HepG2 (cell line): ENCODE data around the gene KAZN. TPM values are rescaled to one million over a fixed set of nuclear protein-coding genes. Genes with fewer than 3 reads are reported as not detected.

Experiments used
- ATAC-seq: fragments of 200-7000 bp; cut with Tn5 transposase; 3 replicates; pipeline ENCODE4 v1.9.1; 2020; ENCODE audit warnings: mild to moderate bottlenecking, moderate library complexity
- BruUV-seq: library from RNA; stranded (reverse); fragments of 400-500 nt; replicated peaks from 2 replicates; lab custom pipeline; 2021; lab: Mats Ljungman, UMichigan
- CTCF ChIA-PET: fragments of 300-600 bp; formaldehyde crosslinking; extraction: SDS; loops from one replicate; lab custom pipeline; 2021; ENCODE audit warnings: low total read pairs, inconsistent platforms, low intra/inter-chr PET ratio; lab: Yijun Ruan, JAX
- POLR2A ChIA-PET: fragments of 350-600 bp; sonication (Branson Sonifier 250); formaldehyde crosslinking; loops from one replicate; lab custom pipeline; 2020; ENCODE audit warnings: antibody characterized with exemption, inconsistent platforms; lab: Yijun Ruan, JAX
- DNase-seq: peaks from one replicate; pipeline ENCODE4 v3.0.0-alpha.2; 2015; ENCODE audit warnings: low spot score
- FAIRE-seq: peaks from 3 replicates; lab custom pipeline; 2011; peaks lifted over from hg19 to GRCh38; lab: Jason Lieb, UNC
- H2AFZ ChIP-seq: one replicate; pipeline ENCODE4 v1.6.1; 2011; ENCODE audit warnings: low read length, inconsistent platforms
- H3K27ac ChIP-seq: fragments of 300-600 bp; 3 replicates; pipeline ENCODE4 v1.8.0; 2011; ENCODE audit warnings: mixed run types, mild to moderate bottlenecking, mixed read lengths, low read length, inconsistent platforms; ENCODE audit not compliant: insufficient read depth; ENCODE audit errors: extremely low read length
- H3K27me3 ChIP-seq, 2 experiments: fragments of 200-600 bp in 1 of 2; 2 replicates in 1 of 2; 3 replicates in 1 of 2; pipeline versions ENCODE4 v1.6.0 to v1.8.0; 2011; ENCODE audit warnings: low read length in 2 of 2, mild to moderate bottlenecking in 2 of 2, moderate library complexity in 2 of 2, inconsistent platforms in 1 of 2; ENCODE audit not compliant: insufficient read depth in 2 of 2, control insufficient read depth in 1 of 2
- H3K36me3 ChIP-seq, 2 experiments: fragments of 200-600 bp in 1 of 2; replicated peaks in 1 of 2; 2 replicates in 1 of 2; 3 replicates in 1 of 2; pipeline versions ENCODE4 v1.5.1 to v1.8.0; 2011; ENCODE audit warnings: low read length in 2 of 2, inconsistent platforms in 1 of 2; ENCODE audit not compliant: insufficient read depth in 2 of 2, control insufficient read depth in 1 of 2
- H3K4me1 ChIP-seq: 2 replicates; pipeline ENCODE4 v1.5.1; 2012; ENCODE audit warnings: low read length, inconsistent platforms; ENCODE audit not compliant: insufficient read depth
- H3K4me2 ChIP-seq: 2 replicates; pipeline ENCODE4 v1.6.0; 2011; ENCODE audit warnings: low read depth, low read length, inconsistent platforms
- H3K4me3 ChIP-seq, 3 experiments: fragments of 200-600 bp in 1 of 3; sonication (generic), shearing (Covaris generic) in 1 of 3; replicated peaks in 1 of 3; 2 replicates each; pipeline ENCODE4 v1.5.1; 2011 to 2016; ENCODE audit warnings: low read length in 3 of 3, inconsistent platforms in 2 of 3, low read depth in 2 of 3, mild to moderate bottlenecking in 2 of 3, control low read depth in 1 of 3, mixed read lengths in 1 of 3; ENCODE audit not compliant: insufficient read depth in 1 of 3
- H3K79me2 ChIP-seq: one replicate; pipeline ENCODE4 v1.6.1; 2011; ENCODE audit warnings: low read length, inconsistent platforms; ENCODE audit not compliant: insufficient read depth
- H3K9ac ChIP-seq: 2 replicates; pipeline ENCODE4 v1.6.0; 2011; ENCODE audit warnings: mild to moderate bottlenecking, low read depth, low read length, inconsistent platforms; ENCODE audit not compliant: insufficient read depth
- H3K9me3 ChIP-seq: 2 replicates; pipeline ENCODE4 v1.5.1; 2012; ENCODE audit warnings: mild to moderate bottlenecking, low read length
- H4K20me1 ChIP-seq: 2 replicates; pipeline ENCODE4 v1.6.0; 2011; ENCODE audit warnings: inconsistent platforms, mild to moderate bottlenecking, low read length, moderate library complexity; ENCODE audit not compliant: insufficient read depth
- ATF6 ChIP-seq: sonication (generic); formaldehyde crosslinking; conservative IDR thresholded peaks from 2 replicates; pipeline ENCODE4 v1.4.0; 2020; ENCODE audit warnings: missing genetic modification reagents
- ATRX ChIP-seq: sonication (generic); formaldehyde crosslinking; IDR thresholded peaks from 2 replicates; pipeline ENCODE4 v1.4.0; 2020; ENCODE audit warnings: missing genetic modification reagents, borderline replicate concordance
- CENPBD1 ChIP-seq: sonication (generic); formaldehyde crosslinking; IDR thresholded peaks from 2 replicates; pipeline ENCODE4 v1.8.0; 2022; ENCODE audit warnings: missing genetic modification reagents, low read depth, mild to moderate bottlenecking, borderline replicate concordance
- EP300 ChIP-seq, 3 experiments: sonication (generic) in 1 of 3; formaldehyde crosslinking in 1 of 3; IDR thresholded peaks; 2 replicates each; pipeline versions ENCODE4 v1.5.1 to v1.6.1; 2011 to 2020; ENCODE audit warnings: low read depth in 2 of 3, low read length in 2 of 3, borderline replicate concordance in 1 of 3, improper control_type of control experiment in 1 of 3, mild to moderate bottlenecking in 1 of 3, missing genetic modification reagents in 1 of 3, moderate library complexity in 1 of 3
- ETV5 ChIP-seq: IDR thresholded peaks from 2 replicates; pipeline ENCODE4 v1.6.1; 2018; ENCODE audit warnings: missing biosample characterization, missing genetic modification reagents, inconsistent platforms, borderline replicate concordance
- GPN1 ChIP-seq: sonication (generic); formaldehyde crosslinking; IDR thresholded peaks from 2 replicates; pipeline ENCODE4 v1.5.1; 2020; ENCODE audit warnings: missing genetic modification reagents, borderline replicate concordance
- HIC2 ChIP-seq: sonication (generic); formaldehyde crosslinking; IDR thresholded peaks from 2 replicates; pipeline ENCODE4 v1.9.0; 2022; ENCODE audit warnings: low read depth, missing genetic modification reagents
- HNRNPK ChIP-seq: fragments of 200-400 bp; formaldehyde crosslinking; IDR thresholded peaks from 2 replicates; pipeline ENCODE4 v1.6.1; 2018; ENCODE audit warnings: low read length, low read depth, moderate library complexity, mild to moderate bottlenecking; ENCODE audit not compliant: poor library complexity, severe bottlenecking
- HOXA9 ChIP-seq: sonication (generic); formaldehyde crosslinking; IDR thresholded peaks from 2 replicates; pipeline ENCODE4 v1.8.1; 2022; ENCODE audit warnings: missing genetic modification reagents, mild to moderate bottlenecking, moderate library complexity, borderline replicate concordance
- MED13 ChIP-seq: sonication (generic); formaldehyde crosslinking; IDR thresholded peaks from 2 replicates; pipeline ENCODE4 v1.5.0; 2020; ENCODE audit warnings: missing genetic modification reagents
- NR1H2 ChIP-seq: sonication (generic); formaldehyde crosslinking; IDR thresholded peaks from 2 replicates; pipeline ENCODE4 v1.8.1; 2022; ENCODE audit warnings: low read depth, missing genetic modification reagents, borderline replicate concordance
- PLRG1 ChIP-seq: fragments of 450-650 bp; conservative IDR thresholded peaks from 2 replicates; pipeline ENCODE4 v1.6.1; 2016
- STAT5B ChIP-seq: sonication (generic); formaldehyde crosslinking; IDR thresholded peaks from 2 replicates; pipeline ENCODE4 v1.4.0; 2020; ENCODE audit warnings: missing genetic modification reagents
- TFE3 ChIP-seq: IDR thresholded peaks from 2 replicates; pipeline ENCODE4 v1.6.1; 2016
- ZFP62 ChIP-seq: sonication (generic); formaldehyde crosslinking; IDR thresholded peaks from 2 replicates; pipeline ENCODE4 v1.4.0; 2020; ENCODE audit warnings: missing genetic modification reagents
- ZNF879 ChIP-seq: sonication (generic); formaldehyde crosslinking; IDR thresholded peaks from 2 replicates; pipeline ENCODE4 v1.8.1; 2023; ENCODE audit warnings: missing genetic modification reagents
- WGBS: methylation state at CpG from one replicate; pipeline ENCODE4 v1.1.6; 2017; ENCODE audit warnings: low lambda C conversion rate; 5-methylcytosine and 5-hydroxymethylcytosine counted together
- in situ Hi-C: cut with HindIII; loops from 2 replicates; pipeline ENCODE4 v1.10.0; 2017; ENCODE audit warnings: low pct_unique_long_range_greater_than_20kb; ENCODE audit not compliant: extremely low pct_ligation_motif_present
- intact Hi-C: fragments of 100-400 bp; cut with micrococcal nuclease; formaldehyde crosslinking; loops from one replicate; pipeline ENCODE4 v1.10.0; 2022; ENCODE audit not compliant: unreplicated experiment
- polyA plus RNA-seq, 8 experiments: library from polyadenylated mRNA; depleted of rRNA in 3 of 8; stranded (reverse) in 7 of 8; unstranded in 1 of 8; fragments of >200 nt; fragmentation: Illumina TruSeq in 4 of 8; extraction: Trizol in 4 of 8; gene quantifications; 2 replicates each; pipeline versions ENCODE4 v1.2.1 to v1.2.3, GENCODE V29; 2011 to 2016; ENCODE audit warnings: low read depth in 4 of 8, missing spikeins in 1 of 8, mixed read lengths in 1 of 8; ENCODE audit not compliant: insufficient read depth in 1 of 8
- total RNA-seq, 5 experiments: library from RNA; depleted of rRNA; stranded (reverse); fragments of >200 nt; fragmentation: Illumina TruSeq; extraction: Trizol; gene quantifications; 2 replicates each; pipeline ENCODE4 v1.2.3, GENCODE V29; 2016; ENCODE audit warnings: low read depth in 1 of 5

Gene KAZN
- total and polyA plus RNA-seq, 2 of the 13 experiments (the other 11 are each of a cell fraction or from before 2014, with no cell fraction given) = 10.4 to 13.5 TPM

- H3K4me2 ChIP-seq = no peak overlapping the region
- H4K20me1 ChIP-seq = no peaks in the 10 kb centered on the region
- H3K36me3 ChIP-seq = peaks cover 6 to 33% of the 10 kb centered on the region in 2 experiments; a peak in 4 of 5 replicates
- DNase-seq = no peak
- POLR2A ChIA-PET = no interaction called here
- H3K9me3 ChIP-seq = no peaks in the 10 kb centered on the region
- H3K9ac ChIP-seq = no peak overlapping the region
- TF ChIP-seq HOXA9 (CRISPR knock-in tag) (no peak), ATF6 (no peak), ZFP62 (CRISPR knock-in tag) (no peak), GPN1 (no peak), ETV5 (CRISPR knock-in tag) (no peak), CENPBD1 (CRISPR knock-in tag) (no peak), STAT5B (CRISPR knock-in tag) (no peak), MED13 (no peak), EP300 (IDR thresholded peaks at IDR 0.05; ENCODE audit: low read depth in 2 of 2, low read length in 2 of 2) (no peak), EP300 (CRISPR knock-in tag; IDR thresholded peaks at IDR 0.05; ENCODE audit: borderline replicate concordance) (no peak), ZNF879 (no peak), ATRX (CRISPR knock-in tag) (no peak), HIC2 (CRISPR knock-in tag) (no peak), TFE3 (no peak), NR1H2 (no peak), PLRG1 (no peak), HNRNPK (no peak)
- peaks cover 35% of the 10 kb centered on the region for H3K4me1 ChIP-seq
- peaks cover 4% of the 10 kb centered on the region for H3K79me2 ChIP-seq
- CTCF ChIA-PET = no interaction called here
- H3K4me3 ChIP-seq = no peak overlapping the region
- intact Hi-C loops (no loop called here), in situ Hi-C loops (no loop called here)
- BruUV-seq = no TSS peak
- WGBS = 98% methylated on average over 6 of the region's 7 CpGs
- H3K27ac ChIP-seq = no peak overlapping the region
- FAIRE-seq = no peak
- ATAC-seq = no peak
- H3K27me3 ChIP-seq = no peaks in the 10 kb centered on the region
- H2AFZ ChIP-seq = no peak overlapping the region
Measured at GRCh38 chr1:15005116-15005515, 406.6 kb downstream of the KAZN start.
